ENCODE measurements around the gene TIAM1. TPM values are rescaled to one million over a fixed set of nuclear protein-coding genes. Genes with fewer than 3 reads are reported as not detected.

TIAM1 gene
- total and polyA plus RNA-seq, 12 donors = 6.5 to 33.3 (median 15.9) TPM

DNA sequence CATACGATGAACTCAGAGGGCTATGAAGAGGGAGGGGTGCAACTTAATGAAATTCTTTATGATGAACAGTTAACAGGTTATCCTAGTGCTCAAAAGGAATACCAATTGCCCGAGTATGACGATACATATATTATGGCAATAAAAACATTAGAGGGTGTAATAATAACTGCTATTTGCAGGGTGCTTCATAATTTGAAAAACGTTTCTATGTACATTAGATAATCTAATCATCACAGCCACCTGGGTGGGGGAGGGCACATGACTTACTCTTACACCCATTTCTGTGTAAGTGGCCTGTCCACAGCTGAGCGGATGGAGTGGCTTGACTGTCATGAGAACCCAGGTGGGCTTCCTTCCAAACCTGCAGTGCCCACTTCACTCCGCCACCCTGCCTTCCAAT lies 46.3 kb downstream of the TIAM1 start:
- 84 to 90% (median 86%) methylated on average over 6 of the region's 6 CpGs for WGBS, 4 donors
- Histone ChIP-seq H3K27ac (no peak overlapping the region), H3K27me3 (no peaks in the 10 kb centered on the region), H3K36me3 (replicated peaks in 1 of 2) (no peaks in the 10 kb centered on the region), H3K9me3 (replicated peaks in 1 of 3) (no peaks in the 10 kb centered on the region), H3K4me3 (no peak overlapping the region), H3K4me1 (replicated peaks in 1 of 2) (no peaks in the 10 kb centered on the region)
- no peak for TF ChIP-seq POLR2A (IDR thresholded peaks at IDR 0.05)
- TF ChIP-seq, protein P1, sequence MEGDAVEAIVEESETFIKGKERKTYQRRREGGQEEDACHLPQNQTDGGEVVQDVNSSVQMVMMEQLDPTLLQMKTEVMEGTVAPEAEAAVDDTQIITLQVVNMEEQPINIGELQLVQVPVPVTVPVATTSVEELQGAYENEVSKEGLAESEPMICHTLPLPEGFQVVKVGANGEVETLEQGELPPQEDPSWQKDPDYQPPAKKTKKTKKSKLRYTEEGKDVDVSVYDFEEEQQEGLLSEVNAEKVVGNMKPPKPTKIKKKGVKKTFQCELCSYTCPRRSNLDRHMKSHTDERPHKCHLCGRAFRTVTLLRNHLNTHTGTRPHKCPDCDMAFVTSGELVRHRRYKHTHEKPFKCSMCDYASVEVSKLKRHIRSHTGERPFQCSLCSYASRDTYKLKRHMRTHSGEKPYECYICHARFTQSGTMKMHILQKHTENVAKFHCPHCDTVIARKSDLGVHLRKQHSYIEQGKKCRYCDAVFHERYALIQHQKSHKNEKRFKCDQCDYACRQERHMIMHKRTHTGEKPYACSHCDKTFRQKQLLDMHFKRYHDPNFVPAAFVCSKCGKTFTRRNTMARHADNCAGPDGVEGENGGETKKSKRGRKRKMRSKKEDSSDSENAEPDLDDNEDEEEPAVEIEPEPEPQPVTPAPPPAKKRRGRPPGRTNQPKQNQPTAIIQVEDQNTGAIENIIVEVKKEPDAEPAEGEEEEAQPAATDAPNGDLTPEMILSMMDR (IDR thresholded peaks at IDR 0.05) = no peak
- intact Hi-C loops (cut with DNase I) = no loop called here
- no peak for DNase-seq

DNA sequence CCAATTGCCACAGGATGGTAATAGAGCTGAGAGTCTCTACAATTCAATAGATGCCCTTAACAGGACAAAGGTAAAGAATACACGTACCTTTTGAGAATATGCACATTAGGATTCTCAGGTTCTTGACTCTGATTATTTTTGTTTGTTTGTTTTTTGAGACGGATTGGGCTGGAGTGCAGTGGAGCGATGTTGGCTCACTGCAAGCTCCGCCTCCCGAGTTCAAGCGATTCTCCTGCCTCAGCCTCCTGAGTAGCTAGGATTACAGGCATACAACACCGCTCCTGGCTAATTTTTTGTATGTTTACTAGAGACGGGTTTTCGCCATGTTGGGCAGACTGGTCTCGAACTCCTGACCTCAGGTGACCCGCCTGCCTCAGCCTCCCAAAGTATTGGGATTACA lies 48.4 kb downstream of the TIAM1 start:
- Histone ChIP-seq H3K4me3 (no peak overlapping the region), H3K36me3 (replicated peaks in 1 of 2) (no peaks in the 10 kb centered on the region)
- WGBS, 4 donors = 93 to 95% (median 94%) methylated on average over 11 of the region's 11 CpGs

GRCh38 chr21:31294691-31295090 lies 49.4 kb downstream of the TIAM1 start:
- TF ChIP-seq, protein P1 (IDR thresholded peaks at IDR 0.05) = no peak
- TF ChIP-seq POLR2A (IDR thresholded peaks at IDR 0.05) = no peak
- no peak for DNase-seq

More for the DNA sequence above, 48.4 kb downstream of the TIAM1 start:
- no peak overlapping the region for H3K27ac ChIP-seq
- DNase-seq = no peak
- no peak for TF ChIP-seq POLR2A (IDR thresholded peaks at IDR 0.05)
- TF ChIP-seq, protein P1 (IDR thresholded peaks at IDR 0.05) = no peak
- H3K9me3 ChIP-seq (replicated peaks in 1 of 3) = no peaks in the 10 kb centered on the region
- H3K27me3 ChIP-seq = no peaks in the 10 kb centered on the region
- no peaks in the 10 kb centered on the region for H3K4me1 ChIP-seq (replicated peaks in 1 of 2)
- intact Hi-C loops (cut with DNase I) = no loop called here

GRCh38 chr21:31293986-31294385 lies 50.1 kb downstream of the TIAM1 start:
- H3K4me3 ChIP-seq = no peak overlapping the region
- H3K27me3 ChIP-seq = no peaks in the 10 kb centered on the region
- H3K27ac ChIP-seq = no peak overlapping the region
- no peaks in the 10 kb centered on the region for H3K36me3 ChIP-seq (replicated peaks in 1 of 2)
- H3K9me3 ChIP-seq (replicated peaks in 1 of 3) = no peaks in the 10 kb centered on the region
- intact Hi-C loops (cut with DNase I) = no loop called here
- no peak for DNase-seq
- H3K4me1 ChIP-seq (replicated peaks in 1 of 2) = no peaks in the 10 kb centered on the region
- TF ChIP-seq, protein P1 (IDR thresholded peaks at IDR 0.05) = no peak
- TF ChIP-seq POLR2A (IDR thresholded peaks at IDR 0.05) = no peak

More at GRCh38 chr21:31294691-31295090, 49.4 kb downstream of the TIAM1 start:
- Histone ChIP-seq H3K4me1 (replicated peaks in 1 of 2) (no peaks in the 10 kb centered on the region), H3K27me3 (no peaks in the 10 kb centered on the region), H3K36me3 (replicated peaks in 1 of 2) (no peaks in the 10 kb centered on the region), H3K27ac (no peak overlapping the region), H3K4me3 (no peak overlapping the region), H3K9me3 (replicated peaks in 1 of 3) (no peaks in the 10 kb centered on the region)
- 92 to 97% (median 95%) methylated on average over 11 of the region's 11 CpGs for WGBS, 4 donors
- intact Hi-C loops (cut with DNase I) = no loop called here

All from adrenal gland (tissue), 12 donors.